GM11168 (cell line): Measurements from ENCODE around the gene PDCD11.

Source experiments
- in situ Hi-C: fragments of 300-500 bp; cut with MboI; formaldehyde crosslinking; loops from one replicate; pipeline ENCODE4 v1.12.0; 2022; ENCODE audit warnings: low sequenced_read_pairs; ENCODE audit not compliant: unreplicated experiment

The PDCD11 gene

GRCh38 chr10:103493916-103494877 is 97.8 kb downstream of the PDCD11 start:
- in situ Hi-C loops = no loop called here

GRCh38 chr10:103495321-103495720 is 98.9 kb downstream of the PDCD11 start:
- in situ Hi-C loops = no loop called here
